ENCODE results near the gene DPF1.

DPF1 gene

GRCh38 chr19:38253788-38254187, 29.8 kb upstream of the DPF1 start:
- H3K27me3 ChIP-seq (ENCODE audit: control insufficient read depth, low read length) = peaks cover 17% of the 10 kb centered on the region
- H3K4me2 ChIP-seq (ENCODE audit: low read length) = no peak overlapping the region
- TF ChIP-seq CTCF (IDR thresholded peaks at IDR 0.05; ENCODE audit: low read depth, low read length, poor library complexity, severe bottlenecking) (no peak), EZH2phosphoT487 (IDR thresholded peaks at IDR 0.05; ENCODE audit: borderline replicate concordance, low read length) (no peak)

GRCh38 chr19:38252941-38253691, 29.1 kb upstream of the DPF1 start:
- no peaks in the 10 kb centered on the region for H3K79me2 ChIP-seq (ENCODE audit: control insufficient read depth, low read length)
- peaks cover 10% of the 10 kb centered on the region for H3K4me1 ChIP-seq (ENCODE audit: control insufficient read depth, low read length)
- no peaks in the 10 kb centered on the region for H3K9me3 ChIP-seq (ENCODE audit: control insufficient read depth, insufficient read depth, low read length)
- peaks cover 17% of the 10 kb centered on the region for H3K27me3 ChIP-seq (ENCODE audit: control insufficient read depth, low read length)
- no peak overlapping the region for H3K4me2 ChIP-seq (ENCODE audit: low read length)
- H3K36me3 ChIP-seq (ENCODE audit: control insufficient read depth, low read length) = no peaks in the 10 kb centered on the region
- no peaks in the 10 kb centered on the region for H3F3A ChIP-seq (ENCODE audit: control insufficient read depth, insufficient read depth)
- no peak for TF ChIP-seq CTCF (IDR thresholded peaks at IDR 0.05; ENCODE audit: low read depth, low read length, poor library complexity, severe bottlenecking)
- no peak for TF ChIP-seq EZH2phosphoT487 (IDR thresholded peaks at IDR 0.05; ENCODE audit: borderline replicate concordance, low read length)
- H3K4me3 ChIP-seq (ENCODE audit: low read length) = no peak overlapping the region
- no peak overlapping the region for H3K27ac ChIP-seq (ENCODE audit: low read depth, low read length)
- H3K9me2 ChIP-seq (replicated peaks; ENCODE audit: control insufficient read depth, low read length) = no peaks in the 10 kb centered on the region
- no peaks in the 10 kb centered on the region for H4K20me1 ChIP-seq (ENCODE audit: control insufficient read depth, insufficient read depth, low read depth, low read length)

More at GRCh38 chr19:38253788-38254187, 29.8 kb upstream of the DPF1 start:
- peaks cover 10% of the 10 kb centered on the region for H3K4me1 ChIP-seq (ENCODE audit: control insufficient read depth, low read length)
- H4K20me1 ChIP-seq (ENCODE audit: control insufficient read depth, insufficient read depth, low read depth, low read length) = no peaks in the 10 kb centered on the region
- no peaks in the 10 kb centered on the region for H3K9me2 ChIP-seq (replicated peaks; ENCODE audit: control insufficient read depth, low read length)
- H3K79me2 ChIP-seq (ENCODE audit: control insufficient read depth, low read length) = no peaks in the 10 kb centered on the region
- H3K27ac ChIP-seq (ENCODE audit: low read depth, low read length) = no peak overlapping the region
- no peaks in the 10 kb centered on the region for H3K36me3 ChIP-seq (ENCODE audit: control insufficient read depth, low read length)
- H3K9me3 ChIP-seq (ENCODE audit: control insufficient read depth, insufficient read depth, low read length) = no peaks in the 10 kb centered on the region
- H3F3A ChIP-seq (ENCODE audit: control insufficient read depth, insufficient read depth) = no peaks in the 10 kb centered on the region
- no peak overlapping the region for H3K4me3 ChIP-seq (ENCODE audit: low read length)

- H3K27ac ChIP-seq (ENCODE audit: low read depth, low read length) = no peak overlapping the region
- H3K9me2 ChIP-seq (replicated peaks; ENCODE audit: control insufficient read depth, low read length) = no peaks in the 10 kb centered on the region
- no peak overlapping the region for H3K4me2 ChIP-seq (ENCODE audit: low read length)
- no peaks in the 10 kb centered on the region for H3K9me3 ChIP-seq (ENCODE audit: control insufficient read depth, insufficient read depth, low read length)
- peaks cover 17% of the 10 kb centered on the region for H3K27me3 ChIP-seq (ENCODE audit: control insufficient read depth, low read length)
- no peaks in the 10 kb centered on the region for H3K36me3 ChIP-seq (ENCODE audit: control insufficient read depth, low read length)
- H3K79me2 ChIP-seq (ENCODE audit: control insufficient read depth, low read length) = no peaks in the 10 kb centered on the region
- H3F3A ChIP-seq (ENCODE audit: control insufficient read depth, insufficient read depth) = no peaks in the 10 kb centered on the region
- H3K4me1 ChIP-seq (ENCODE audit: control insufficient read depth, low read length) = peaks cover 10% of the 10 kb centered on the region
- TF ChIP-seq CTCF (IDR thresholded peaks at IDR 0.05; ENCODE audit: low read depth, low read length, poor library complexity, severe bottlenecking) = no peak
- TF ChIP-seq EZH2phosphoT487 (IDR thresholded peaks at IDR 0.05; ENCODE audit: borderline replicate concordance, low read length) = no peak
- no peaks in the 10 kb centered on the region for H4K20me1 ChIP-seq (ENCODE audit: control insufficient read depth, insufficient read depth, low read depth, low read length)
- no peak overlapping the region for H3K4me3 ChIP-seq (ENCODE audit: low read length)
These were observed 28.4 kb upstream of the DPF1 start for GRCh38 chr19:38252385-38252784.

Measured in DOHH2 (cell line).